ENCODE data around the gene SPTB.

Gene SPTB

GRCh38 chr14:64800000-64800399, 79.7 kb downstream of the SPTB start:
- no peak for TF ChIP-seq CEBPB (IDR thresholded peaks at IDR 0.05)
- peak; percentile 91 for TF ChIP-seq TEAD4 (IDR thresholded peaks at IDR 0.05)
- no peak for TF ChIP-seq ZBTB7A (IDR thresholded peaks at IDR 0.05; ENCODE audit: low read depth)
- TF ChIP-seq NFIC (IDR thresholded peaks at IDR 0.05): no peak
- no peak for TF ChIP-seq TCF12 (IDR thresholded peaks at IDR 0.05; ENCODE audit: low read depth)
- peak; percentile 45; the same call in 1 of the 2 replicates for TF ChIP-seq RAD21 (IDR thresholded peaks at IDR 0.05; ENCODE audit: low read depth)
- TF ChIP-seq TAF1 (IDR thresholded peaks at IDR 0.05; ENCODE audit: low read depth): no peak
- TF ChIP-seq, protein P1, sequence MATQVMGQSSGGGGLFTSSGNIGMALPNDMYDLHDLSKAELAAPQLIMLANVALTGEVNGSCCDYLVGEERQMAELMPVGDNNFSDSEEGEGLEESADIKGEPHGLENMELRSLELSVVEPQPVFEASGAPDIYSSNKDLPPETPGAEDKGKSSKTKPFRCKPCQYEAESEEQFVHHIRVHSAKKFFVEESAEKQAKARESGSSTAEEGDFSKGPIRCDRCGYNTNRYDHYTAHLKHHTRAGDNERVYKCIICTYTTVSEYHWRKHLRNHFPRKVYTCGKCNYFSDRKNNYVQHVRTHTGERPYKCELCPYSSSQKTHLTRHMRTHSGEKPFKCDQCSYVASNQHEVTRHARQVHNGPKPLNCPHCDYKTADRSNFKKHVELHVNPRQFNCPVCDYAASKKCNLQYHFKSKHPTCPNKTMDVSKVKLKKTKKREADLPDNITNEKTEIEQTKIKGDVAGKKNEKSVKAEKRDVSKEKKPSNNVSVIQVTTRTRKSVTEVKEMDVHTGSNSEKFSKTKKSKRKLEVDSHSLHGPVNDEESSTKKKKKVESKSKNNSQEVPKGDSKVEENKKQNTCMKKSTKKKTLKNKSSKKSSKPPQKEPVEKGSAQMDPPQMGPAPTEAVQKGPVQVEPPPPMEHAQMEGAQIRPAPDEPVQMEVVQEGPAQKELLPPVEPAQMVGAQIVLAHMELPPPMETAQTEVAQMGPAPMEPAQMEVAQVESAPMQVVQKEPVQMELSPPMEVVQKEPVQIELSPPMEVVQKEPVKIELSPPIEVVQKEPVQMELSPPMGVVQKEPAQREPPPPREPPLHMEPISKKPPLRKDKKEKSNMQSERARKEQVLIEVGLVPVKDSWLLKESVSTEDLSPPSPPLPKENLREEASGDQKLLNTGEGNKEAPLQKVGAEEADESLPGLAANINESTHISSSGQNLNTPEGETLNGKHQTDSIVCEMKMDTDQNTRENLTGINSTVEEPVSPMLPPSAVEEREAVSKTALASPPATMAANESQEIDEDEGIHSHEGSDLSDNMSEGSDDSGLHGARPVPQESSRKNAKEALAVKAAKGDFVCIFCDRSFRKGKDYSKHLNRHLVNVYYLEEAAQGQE (IDR thresholded peaks at IDR 0.05; ENCODE audit: low read depth): no peak
- no peak for TF ChIP-seq CREB1 (IDR thresholded peaks at IDR 0.05; ENCODE audit: low read depth)
- TF ChIP-seq, protein P2, sequence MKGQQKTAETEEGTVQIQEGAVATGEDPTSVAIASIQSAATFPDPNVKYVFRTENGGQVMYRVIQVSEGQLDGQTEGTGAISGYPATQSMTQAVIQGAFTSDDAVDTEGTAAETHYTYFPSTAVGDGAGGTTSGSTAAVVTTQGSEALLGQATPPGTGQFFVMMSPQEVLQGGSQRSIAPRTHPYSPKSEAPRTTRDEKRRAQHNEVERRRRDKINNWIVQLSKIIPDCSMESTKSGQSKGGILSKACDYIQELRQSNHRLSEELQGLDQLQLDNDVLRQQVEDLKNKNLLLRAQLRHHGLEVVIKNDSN (IDR thresholded peaks at IDR 0.05): no peak
- no peak for TF ChIP-seq EP300 (IDR thresholded peaks at IDR 0.05; ENCODE audit: borderline replicate concordance)
- peak; percentile 99 for TF ChIP-seq FOXM1 (IDR thresholded peaks at IDR 0.05; ENCODE audit: borderline replicate concordance, low read depth)
- TF ChIP-seq MAX (IDR thresholded peaks at IDR 0.05): no peak
- no peak for TF ChIP-seq EGR1 (IDR thresholded peaks at IDR 0.05)

DNA sequence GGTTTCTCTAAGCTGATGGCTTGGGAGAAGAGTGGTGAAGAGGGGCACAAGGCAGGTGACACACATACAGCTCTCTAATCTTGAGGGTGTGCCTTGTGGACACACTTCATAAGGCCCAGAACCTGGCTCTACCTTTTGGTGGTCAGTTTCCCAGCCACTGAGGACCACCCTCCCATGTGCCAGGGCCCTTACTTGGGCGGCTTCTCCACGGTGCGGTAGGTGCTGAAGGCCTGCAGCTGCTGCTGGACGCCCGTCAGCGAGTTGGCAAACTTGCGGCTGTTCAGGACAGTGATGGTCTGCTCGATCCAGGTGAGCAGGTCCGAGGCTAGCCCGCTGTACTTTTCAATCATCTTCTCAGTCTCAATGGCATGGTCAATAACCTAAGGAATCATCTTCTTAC, 80.2 kb downstream of the SPTB start:
- TF ChIP-seq TCF12 (IDR thresholded peaks at IDR 0.05; ENCODE audit: low read depth): no peak

- no peak for TF ChIP-seq EGR1 (IDR thresholded peaks at IDR 0.05)
- TF ChIP-seq TEAD4 (IDR thresholded peaks at IDR 0.05): no peak
- TF ChIP-seq CREB1 (IDR thresholded peaks at IDR 0.05; ENCODE audit: low read depth): no peak
Observed at GRCh38 chr14:64796369-64796768, 83.3 kb downstream of the SPTB start.

DNA sequence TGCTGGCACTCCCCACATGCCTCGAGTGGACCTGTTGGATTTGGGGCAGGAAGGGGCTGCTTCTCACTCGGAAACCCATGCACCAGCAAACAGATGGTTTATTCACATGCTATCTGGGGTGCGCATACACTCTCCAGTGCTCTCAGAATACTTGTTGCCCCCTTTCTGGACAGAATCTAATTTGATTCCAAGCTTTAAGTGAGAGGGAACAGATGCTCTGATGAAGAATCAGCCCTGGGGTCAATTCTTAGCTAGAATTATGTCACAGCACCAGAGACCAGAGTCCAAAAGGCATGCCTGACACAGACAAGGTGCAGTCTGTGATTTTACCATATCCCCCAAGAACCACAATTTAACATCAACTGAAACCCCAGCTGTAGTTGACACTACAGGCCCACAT, 83.8 kb downstream of the SPTB start:
- TF ChIP-seq RAD21 (IDR thresholded peaks at IDR 0.05; ENCODE audit: low read depth) (no peak), EGR1 (IDR thresholded peaks at IDR 0.05) (no peak), CEBPB (IDR thresholded peaks at IDR 0.05) (no peak), CREB1 (IDR thresholded peaks at IDR 0.05; ENCODE audit: low read depth) (no peak), MAX (IDR thresholded peaks at IDR 0.05) (no peak), TCF12 (IDR thresholded peaks at IDR 0.05; ENCODE audit: low read depth) (no peak), ZBTB7A (IDR thresholded peaks at IDR 0.05; ENCODE audit: low read depth) (no peak), EP300 (IDR thresholded peaks at IDR 0.05; ENCODE audit: borderline replicate concordance) (no peak), FOXM1 (IDR thresholded peaks at IDR 0.05; ENCODE audit: borderline replicate concordance, low read depth) (no peak), TAF1 (IDR thresholded peaks at IDR 0.05; ENCODE audit: low read depth) (no peak), NFIC (IDR thresholded peaks at IDR 0.05) (no peak), TEAD4 (IDR thresholded peaks at IDR 0.05) (no peak)
- TF ChIP-seq, protein P2 (IDR thresholded peaks at IDR 0.05): no peak
- TF ChIP-seq, protein P1 (IDR thresholded peaks at IDR 0.05; ENCODE audit: low read depth): no peak

DNA sequence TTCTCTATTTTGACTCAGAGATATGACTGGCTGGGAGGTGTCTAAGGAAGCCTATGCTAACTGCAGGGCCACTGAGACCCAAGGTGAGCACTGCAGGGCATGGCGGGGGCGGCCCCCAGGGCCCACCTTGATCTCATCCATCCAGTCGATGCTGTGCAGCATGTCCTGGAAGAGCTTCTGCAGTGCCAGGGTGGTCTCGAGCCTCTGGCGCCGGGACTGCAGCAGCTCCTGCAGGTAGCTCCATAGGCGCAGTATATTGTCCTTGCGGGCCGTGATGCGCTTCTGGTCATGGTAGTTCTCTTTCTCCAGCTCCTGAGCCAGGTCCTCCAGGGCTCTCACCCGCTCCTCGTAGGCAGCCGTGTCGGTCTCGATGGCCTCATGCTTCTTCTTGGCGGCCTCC, 84.5 kb downstream of the SPTB start:
- no peak for TF ChIP-seq EGR1 (IDR thresholded peaks at IDR 0.05)

DNA sequence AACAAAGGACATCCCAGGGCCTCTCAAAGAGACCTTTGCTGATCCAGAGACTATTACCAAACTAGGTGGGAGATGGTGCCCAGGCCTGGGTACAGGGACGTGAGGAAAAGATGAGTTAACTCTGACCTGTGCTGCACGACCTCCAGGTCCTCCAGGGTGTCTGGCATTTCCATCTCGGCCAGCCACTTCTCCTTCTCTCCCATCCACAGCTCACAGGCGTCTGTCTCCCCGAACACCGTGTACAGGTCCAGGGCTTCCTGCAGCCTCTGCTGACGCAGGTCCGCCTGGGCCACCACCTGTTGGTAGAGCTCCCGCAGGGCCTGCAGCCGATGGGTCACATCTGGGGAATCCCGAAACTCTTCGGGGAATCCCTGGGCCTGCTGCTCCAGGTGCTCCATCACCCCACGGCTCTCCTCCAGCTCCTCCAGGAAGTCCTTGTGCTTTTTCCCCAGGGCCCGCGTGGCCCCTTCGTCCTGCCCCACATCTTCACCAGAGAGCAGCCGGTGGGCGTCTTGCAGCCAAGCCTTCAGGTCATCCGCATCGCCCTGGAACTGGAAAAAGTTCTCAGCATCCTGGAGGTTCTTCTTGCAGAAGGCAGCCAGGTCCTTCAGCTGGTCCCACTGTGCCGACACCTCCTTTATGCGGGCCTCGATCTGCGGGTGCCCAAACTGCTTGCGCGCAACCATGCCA, 86.7 kb downstream of the SPTB start:
- TF ChIP-seq CREB1 (IDR thresholded peaks at IDR 0.05; ENCODE audit: low read depth) (no peak), TAF1 (IDR thresholded peaks at IDR 0.05; ENCODE audit: low read depth) (no peak), YY1 (IDR thresholded peaks at IDR 0.05; ENCODE audit: low read depth) (no peak), FOXM1 (IDR thresholded peaks at IDR 0.05; ENCODE audit: borderline replicate concordance, low read depth) (no peak), RAD21 (IDR thresholded peaks at IDR 0.05; ENCODE audit: low read depth) (no peak), TEAD4 (IDR thresholded peaks at IDR 0.05) (no peak), NFIC (IDR thresholded peaks at IDR 0.05) (no peak), ZBTB7A (IDR thresholded peaks at IDR 0.05; ENCODE audit: low read depth) (no peak), CEBPB (IDR thresholded peaks at IDR 0.05) (no peak), EGR1 (IDR thresholded peaks at IDR 0.05) (no peak)
- TF ChIP-seq, protein P2 (IDR thresholded peaks at IDR 0.05): no peak

Measured in Ishikawa (cell line).